ENCODE results near the gene METTL17. TPM values are rescaled to one million over a fixed set of nuclear protein-coding genes. Genes with fewer than 3 reads are reported as not detected.
"Not testable (repeated sequence)": the region's sequence is repeated elsewhere in the genome, so short reads cannot be mapped to it uniquely, and the experiment has no call there.

The METTL17 gene
- polyA plus RNA-seq, 10 donors, result 33.8 to 75.8 (median 42.9) TPM

DNA sequence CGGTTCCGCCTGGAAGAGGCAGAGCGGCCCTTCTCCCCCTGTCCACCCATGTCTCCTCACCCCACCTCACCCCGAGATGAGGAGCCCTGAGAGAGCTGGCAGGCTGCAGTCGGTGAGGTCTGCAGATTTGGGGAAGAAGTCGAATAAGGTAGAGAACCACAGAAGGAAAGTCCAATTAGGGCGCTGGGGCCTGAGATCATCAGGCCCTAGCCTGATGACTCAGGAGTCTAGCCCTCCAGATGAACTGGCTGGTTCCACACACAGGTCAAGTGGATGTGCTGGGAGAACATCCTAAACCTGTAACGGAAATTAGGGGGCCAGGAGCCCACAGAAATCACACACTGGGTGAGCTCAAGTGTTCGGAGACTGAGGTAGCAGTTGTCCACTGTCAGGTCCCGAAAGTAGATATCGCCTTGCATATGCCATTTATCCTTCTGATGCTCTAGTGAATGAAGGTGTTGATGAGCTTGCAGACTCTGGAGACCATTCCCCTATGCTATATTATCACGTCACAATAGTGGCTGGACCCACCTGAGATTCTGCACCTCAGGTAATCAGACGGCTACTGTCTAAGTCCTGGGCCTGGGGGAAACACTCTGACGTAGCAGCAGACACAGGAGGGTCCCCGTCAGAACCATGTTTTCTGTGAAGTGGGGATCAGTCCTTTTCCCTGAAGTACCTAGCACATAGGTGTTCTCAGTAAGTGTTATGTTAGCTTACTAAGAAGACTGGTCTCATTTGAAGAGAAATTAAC lies 886 bp upstream of the METTL17 start:
- peak in 1 of 3 donors; percentile 14 for DNase-seq

GRCh38 chr14:20989471-20989786 lies 351 bp upstream of the METTL17 start:
- DNase-seq, result no peak

GRCh38 chr14:20996521-20996920 lies 6.7 kb downstream of the METTL17 start:
- DNase-seq, result no peak

DNA sequence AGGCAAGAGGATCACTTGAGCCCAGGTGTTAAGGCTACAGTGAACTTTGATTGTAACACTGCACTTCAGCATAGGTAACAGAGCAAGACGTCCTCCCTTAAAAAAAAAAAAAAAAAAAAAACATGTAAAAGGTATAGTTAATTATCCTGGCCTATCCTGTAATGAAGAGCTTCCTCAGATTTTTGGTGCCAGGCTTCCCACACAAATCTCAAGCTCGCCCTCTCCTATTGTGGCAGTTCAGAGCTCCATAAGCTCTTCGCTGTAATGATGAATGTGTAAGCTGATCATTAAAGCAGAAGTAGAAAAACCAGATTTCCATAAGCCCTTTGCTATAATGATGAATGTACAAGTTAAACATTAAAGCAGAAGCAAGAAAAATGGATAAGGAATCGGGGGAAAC lies 7.3 kb downstream of the METTL17 start:
- no peak for DNase-seq

DNA sequence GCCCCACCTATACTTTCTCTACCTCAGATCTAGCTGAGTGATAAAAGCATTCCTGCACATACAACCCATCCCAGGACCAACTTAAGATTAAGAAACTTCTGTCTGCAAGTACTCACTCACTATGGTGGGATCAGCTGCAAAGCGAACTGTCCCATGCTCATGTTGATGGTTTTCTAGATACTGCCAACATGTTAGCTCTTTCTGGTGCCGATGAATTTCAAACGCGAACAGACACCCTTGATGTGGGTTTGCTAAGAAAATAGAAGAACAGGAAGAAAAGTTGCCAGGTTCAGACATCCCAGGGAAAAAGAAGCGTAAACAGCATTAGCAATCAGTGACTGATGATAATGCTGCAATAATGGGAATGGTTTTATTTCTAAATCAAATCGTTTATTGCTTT lies 7.8 kb downstream of the METTL17 start:
- no peak for DNase-seq

GRCh38 chr14:20998139-20998538 lies 8.4 kb downstream of the METTL17 start:
- no peak for DNase-seq

DNA sequence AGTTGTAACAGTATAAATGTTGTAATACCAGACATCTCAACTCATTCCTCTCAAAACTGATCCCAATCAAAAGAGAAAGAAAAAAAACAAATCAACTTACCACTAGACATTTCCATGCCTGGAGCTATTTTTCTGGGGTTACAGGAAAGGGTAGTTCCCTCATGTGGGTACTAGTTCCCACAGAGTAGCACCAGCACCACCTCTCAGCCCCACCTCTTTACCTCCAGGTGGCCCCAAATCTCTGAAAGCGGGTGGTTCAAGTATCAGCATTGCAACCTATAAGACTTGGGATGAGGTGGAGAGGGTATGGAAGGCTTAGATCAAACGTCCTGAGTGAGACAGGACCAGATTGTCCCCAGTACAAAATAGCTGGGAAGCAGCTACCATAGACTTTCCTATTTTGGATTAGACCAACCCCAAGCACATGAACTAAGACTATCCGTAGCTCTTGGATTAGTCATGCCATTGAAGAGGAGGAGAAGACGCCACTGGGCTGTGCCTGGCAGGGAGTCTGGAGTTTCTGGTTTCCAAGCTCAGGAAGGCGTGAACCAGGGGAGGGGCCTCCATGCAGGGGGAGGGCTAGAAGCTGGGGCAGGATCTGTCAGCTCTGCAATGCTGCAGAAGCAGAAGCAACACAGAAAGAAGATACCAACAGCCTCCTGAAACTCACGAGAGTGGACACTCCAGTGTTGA lies 9.0 kb downstream of the METTL17 start, which contains the start of gene SLC39A2:
Gene SLC39A2 (plus strand): TSS at position 620 of the 693 bp plus-strand sequence. CDS start 154 bp downstream, outside the sequence.
- DNase-seq, result no peak

- no peak for DNase-seq
Observed at GRCh38 chr14:20999591-20999990, 9.8 kb downstream of the METTL17 start.

DNA sequence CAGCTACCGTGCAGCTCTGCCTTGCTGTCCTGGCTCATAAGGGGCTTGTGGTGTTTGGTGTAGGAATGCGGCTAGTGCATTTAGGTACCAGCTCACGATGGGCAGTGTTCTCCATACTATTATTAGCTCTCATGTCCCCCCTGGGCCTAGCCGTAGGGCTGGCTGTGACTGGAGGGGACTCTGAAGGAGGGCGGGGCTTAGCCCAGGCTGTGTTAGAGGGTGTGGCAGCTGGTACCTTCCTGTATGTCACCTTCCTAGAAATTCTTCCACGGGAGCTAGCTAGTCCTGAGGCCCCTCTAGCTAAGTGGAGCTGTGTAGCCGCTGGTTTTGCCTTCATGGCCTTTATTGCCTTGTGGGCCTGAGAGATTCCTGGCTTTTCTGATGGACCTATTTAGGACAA lies 11.4 kb downstream of the METTL17 start:
- no peak for DNase-seq

DNA sequence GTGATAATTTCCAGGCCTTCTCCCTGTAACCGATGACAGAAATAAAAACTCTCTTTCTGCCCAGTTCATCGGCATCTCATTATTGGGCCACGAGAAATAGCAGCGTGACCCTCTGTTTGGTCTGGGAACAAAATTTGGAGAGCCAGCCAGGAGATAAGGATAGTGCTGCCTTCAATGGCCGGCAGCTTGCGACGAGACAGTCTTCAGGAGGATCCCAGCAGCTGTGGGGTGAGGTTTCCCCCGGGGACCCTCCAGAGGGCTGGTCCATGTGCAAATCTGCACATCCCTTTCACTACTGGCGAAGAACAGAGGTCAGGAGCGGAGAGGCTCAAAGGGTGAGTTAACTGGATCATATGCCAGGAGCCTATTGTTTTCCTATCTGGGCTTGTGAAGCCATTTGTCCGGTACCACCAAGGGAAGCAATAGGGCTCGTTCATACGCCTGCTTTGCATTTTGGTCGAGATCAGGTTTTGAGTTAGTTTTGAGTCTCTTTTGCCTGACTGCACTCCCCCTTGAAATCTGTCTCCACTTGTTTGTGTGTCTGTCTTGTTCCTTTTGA lies 14.1 kb downstream of the METTL17 start:
- no peak for DNase-seq

GRCh38 chr14:21009721-21010120 lies 19.9 kb downstream of the METTL17 start:
- not testable (repeated sequence) for DNase-seq

- DNase-seq, result no peak
Observed at GRCh38 chr14:21011136-21011535, 21.4 kb downstream of the METTL17 start.

GRCh38 chr14:21014761-21015190 lies 25.0 kb downstream of the METTL17 start:
- peak; percentile 83 to 92 (median 89) for DNase-seq

- no peak for DNase-seq
Observed at GRCh38 chr14:21015312-21015711, 25.5 kb downstream of the METTL17 start.

DNA sequence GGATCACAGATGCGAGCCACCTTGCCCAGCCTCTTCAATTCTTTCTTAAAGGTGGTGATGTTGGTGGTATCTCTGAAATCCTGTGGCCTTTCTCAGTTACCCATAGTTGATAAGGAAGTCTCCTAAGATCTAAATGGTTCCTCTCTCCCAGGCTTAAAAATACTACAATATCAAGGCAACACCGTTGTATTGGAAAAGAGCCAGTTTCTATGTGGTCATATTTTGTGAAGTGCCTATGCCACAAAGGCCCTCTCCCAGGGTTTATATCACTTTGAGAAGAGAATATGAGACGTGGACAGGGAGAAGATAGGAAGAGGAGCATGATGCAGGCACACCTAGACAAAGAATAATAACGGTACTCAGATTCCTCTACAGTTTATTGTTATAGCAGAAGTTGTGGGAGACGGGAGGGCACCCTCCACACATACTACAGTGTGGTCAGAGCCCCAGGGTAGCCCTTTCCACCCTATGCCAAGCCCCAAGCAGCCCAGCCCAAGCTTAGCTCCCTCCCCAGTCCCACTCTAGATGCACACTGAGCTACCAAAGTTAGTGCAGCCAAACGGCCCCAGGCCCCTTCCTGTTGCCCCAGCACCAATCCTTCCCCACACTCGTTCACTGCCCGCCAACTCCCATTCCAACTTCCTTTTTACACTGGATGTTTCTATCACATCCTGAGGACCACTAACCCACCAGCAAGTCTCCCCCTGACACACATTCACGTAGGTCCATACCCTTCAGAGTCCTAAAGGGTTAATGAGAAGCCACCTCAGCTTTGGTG lies 26.8 kb downstream of the METTL17 start:
- no peak for DNase-seq

GRCh38 chr14:21017528-21018245 lies 27.9 kb downstream of the METTL17 start:
- no peak for DNase-seq

DNA sequence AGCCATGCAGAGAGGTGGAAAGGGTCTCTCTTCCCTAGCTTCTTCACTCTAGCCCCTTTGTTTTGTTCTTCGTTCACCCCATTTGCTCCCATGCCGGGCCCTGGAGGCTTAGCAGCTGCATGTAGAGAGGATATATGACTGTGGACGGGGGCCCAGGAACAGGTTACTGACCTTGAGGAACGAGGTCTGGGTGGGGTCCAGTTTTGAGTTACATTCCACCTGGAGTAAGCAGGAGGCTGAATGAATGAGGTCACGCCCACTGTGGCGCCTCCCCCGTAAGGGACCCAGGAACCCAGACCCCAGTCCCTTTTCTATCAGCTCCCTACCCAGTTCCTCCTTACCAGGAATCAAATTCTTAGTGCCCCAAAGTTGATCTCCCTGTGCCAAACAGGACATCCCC lies 28.5 kb downstream of the METTL17 start:
- no peak for DNase-seq

DNA sequence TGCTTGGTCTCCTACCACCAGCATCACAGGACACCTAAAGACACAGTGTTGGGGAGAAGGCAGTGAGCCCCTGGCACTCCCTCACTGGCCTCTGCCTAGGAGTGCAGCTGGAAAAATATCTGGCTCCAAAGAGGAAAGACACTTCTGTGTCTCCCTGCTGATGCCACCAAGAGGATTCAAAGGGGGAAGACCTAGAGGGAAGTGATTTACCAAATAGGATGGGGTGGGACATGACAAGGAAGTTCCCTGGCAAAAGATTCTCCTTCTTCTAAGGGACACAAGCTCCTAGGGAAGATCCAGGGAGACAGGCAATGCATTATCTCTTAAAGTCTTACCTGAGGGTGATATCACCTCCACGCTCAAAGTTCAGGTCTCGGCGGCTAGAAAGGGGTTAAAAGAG lies 29.0 kb downstream of the METTL17 start:
- DNase-seq, result no peak

DNA sequence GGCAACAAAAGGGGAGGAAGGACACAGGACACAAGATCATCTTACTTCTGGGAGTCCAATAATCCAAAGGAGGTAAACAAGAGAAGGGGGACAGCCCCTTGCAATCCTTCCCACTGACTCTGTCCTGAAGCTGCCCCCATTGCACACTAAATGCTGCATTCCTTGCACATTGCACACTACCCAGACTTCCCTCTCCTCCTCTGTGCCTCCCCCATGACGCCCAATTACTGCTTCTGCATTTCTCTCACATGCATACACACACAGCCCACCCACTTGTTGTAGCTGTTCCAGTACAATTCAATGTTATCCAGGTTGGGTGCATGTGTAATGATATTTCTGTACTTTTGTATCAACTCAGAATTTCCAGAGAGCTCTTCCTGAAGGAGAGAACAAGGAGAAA lies 29.6 kb downstream of the METTL17 start:
- DNase-seq, result no peak

GRCh38 chr14:21020977-21021545 lies 31.3 kb downstream of the METTL17 start:
- no peak for DNase-seq

GRCh38 chr14:21022686-21023085 lies 32.9 kb downstream of the METTL17 start:
- DNase-seq, result no peak
